ENCODE results near the gene TEX264. TPM values are rescaled to one million over a fixed set of nuclear protein-coding genes. Genes with fewer than 3 reads are reported as not detected.

TEX264 gene
- total RNA-seq, 4 donors from 2014 or later, result 48.0 to 73.8 (median 65.4) TPM

GRCh38 chr3:51720292-51721061, 49.4 kb downstream of the TEX264 start:
- WGBS, result 88% methylated on average over 12 of the region's 12 CpGs
- H3K27ac ChIP-seq (replicated peaks in 1 of 4), result no peak overlapping the region
- H3K9me3 ChIP-seq, result no peaks in the 10 kb centered on the region
- H3K27me3 ChIP-seq, result peaks cover 0 to 29% (median 0%) of the 10 kb centered on the region in 4 donors
- intact Hi-C loops (cut with DNase I), result no loop called here
- H3K36me3 ChIP-seq, result no peaks in the 10 kb centered on the region
- no peak overlapping the region for H3K4me3 ChIP-seq
- H3K4me1 ChIP-seq, result no peaks in the 10 kb centered on the region
- TF ChIP-seq CTCF (IDR thresholded peaks at IDR 0.05) (no peak), POLR2A (IDR thresholded peaks at IDR 0.05; ENCODE audit: low read depth) (no peak), EP300 (IDR thresholded peaks at IDR 0.05) (no peak), POLR2AphosphoS5 (IDR thresholded peaks at IDR 0.05) (no peak)
- peak; percentile 47 for DNase-seq (ENCODE audit: extremely low spot score)

GRCh38 chr3:51721062-51721745, 50.2 kb downstream of the TEX264 start:
- peaks cover 0 to 29% (median 0%) of the 10 kb centered on the region in 4 donors for H3K27me3 ChIP-seq

GRCh38 chr3:51722362-51722761, 51.3 kb downstream of the TEX264 start:
- H3K4me3 ChIP-seq, result no peak overlapping the region
- H3K27ac ChIP-seq (replicated peaks in 1 of 4), result no peak overlapping the region
- H3K27me3 ChIP-seq, result peaks cover 0 to 18% (median 0%) of the 10 kb centered on the region in 4 donors
- peak; percentile 64 for DNase-seq (ENCODE audit: extremely low spot score)
- no peaks in the 10 kb centered on the region for H3K36me3 ChIP-seq
- no peaks in the 10 kb centered on the region for H3K4me1 ChIP-seq
- intact Hi-C loops (cut with DNase I), result no loop called here
- TF ChIP-seq CTCF (IDR thresholded peaks at IDR 0.05) (no peak), EP300 (IDR thresholded peaks at IDR 0.05) (no peak), POLR2AphosphoS5 (IDR thresholded peaks at IDR 0.05) (no peak), POLR2A (IDR thresholded peaks at IDR 0.05; ENCODE audit: low read depth) (no peak)
- no peaks in the 10 kb centered on the region for H3K9me3 ChIP-seq
- 73% methylated on average over 4 of the region's 4 CpGs for WGBS

More at GRCh38 chr3:51721062-51721745, 50.2 kb downstream of the TEX264 start:
- H3K27ac ChIP-seq (replicated peaks in 1 of 4), result no peak overlapping the region
- no peak overlapping the region for H3K4me3 ChIP-seq
- no peaks in the 10 kb centered on the region for H3K36me3 ChIP-seq
- no peaks in the 10 kb centered on the region for H3K4me1 ChIP-seq
- DNase-seq (ENCODE audit: extremely low spot score), result peak; percentile 78
- no peaks in the 10 kb centered on the region for H3K9me3 ChIP-seq
- intact Hi-C loops (cut with DNase I), result no loop called here
- TF ChIP-seq EP300 (IDR thresholded peaks at IDR 0.05) (no peak), POLR2A (IDR thresholded peaks at IDR 0.05; ENCODE audit: low read depth) (no peak), POLR2AphosphoS5 (IDR thresholded peaks at IDR 0.05) (no peak), CTCF (IDR thresholded peaks at IDR 0.05) (no peak)
- WGBS, result 70% methylated on average over 8 of the region's 8 CpGs

- TF ChIP-seq POLR2A (IDR thresholded peaks at IDR 0.05; ENCODE audit: low read depth), result no peak
- TF ChIP-seq POLR2AphosphoS5 (IDR thresholded peaks at IDR 0.05), result no peak
- no peak for TF ChIP-seq CTCF (IDR thresholded peaks at IDR 0.05)
- no peak for TF ChIP-seq EP300 (IDR thresholded peaks at IDR 0.05)
- Histone ChIP-seq H3K9me3 (peaks cover 0 to 9% (median 4%) of the 10 kb centered on the region in 4 donors), H3K27me3 (no peaks in the 10 kb centered on the region), H3K4me3 (no peak overlapping the region), H3K4me1 (no peaks in the 10 kb centered on the region), H3K36me3 (no peaks in the 10 kb centered on the region), H3K27ac (replicated peaks in 1 of 4) (no peak overlapping the region)
- DNase-seq (ENCODE audit: extremely low spot score), result no peak
- intact Hi-C loops (cut with DNase I), result no loop called here
These were observed 56.4 kb downstream of the TEX264 start for GRCh38 chr3:51727500-51727899.
